Measurements from ENCODE around the gene CRAMP1.

CRAMP1 gene

DNA sequence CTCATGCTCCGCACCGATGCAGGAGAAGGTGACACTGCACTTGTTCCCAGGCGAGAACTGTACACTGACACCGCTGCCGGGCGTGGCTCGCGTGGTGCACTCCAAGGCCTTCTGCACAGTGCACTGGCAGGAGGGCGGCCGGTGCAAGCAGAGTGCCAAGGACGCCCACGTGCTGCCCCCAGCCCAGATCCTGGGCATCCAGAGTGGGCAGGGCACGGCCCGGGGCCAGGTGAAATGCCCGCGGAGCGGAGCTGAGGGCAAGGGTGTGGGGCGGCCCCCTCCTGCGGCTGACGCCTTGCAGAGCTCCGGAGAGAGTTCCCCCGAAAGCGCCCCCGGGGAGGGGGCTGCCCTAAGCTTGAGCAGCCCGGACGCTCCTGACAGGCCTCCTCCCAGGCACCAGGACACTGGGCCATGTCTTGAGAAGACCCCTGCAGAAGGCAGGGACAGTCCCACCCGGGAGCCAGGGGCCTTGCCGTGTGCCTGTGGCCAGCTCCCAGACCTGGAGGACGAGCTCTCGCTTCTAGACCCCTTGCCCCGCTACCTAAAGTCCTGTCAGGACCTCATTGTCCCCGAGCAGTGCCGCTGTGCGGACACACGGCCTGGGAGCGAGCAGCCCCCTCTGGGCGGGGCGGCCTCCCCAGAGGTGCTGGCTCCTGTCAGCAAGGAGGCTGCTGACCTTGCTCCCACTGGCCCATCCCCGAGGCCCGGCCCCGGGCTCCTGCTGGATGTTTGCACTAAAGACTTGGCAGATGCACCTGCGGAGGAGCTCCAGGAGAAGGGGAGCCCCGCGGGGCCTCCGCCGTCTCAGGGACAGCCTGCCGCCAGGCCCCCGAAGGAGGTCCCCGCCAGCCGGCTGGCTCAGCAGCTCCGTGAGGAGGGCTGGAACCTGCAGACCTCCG is 44.0 kb downstream of the CRAMP1 start:
- DNase-seq (ENCODE audit: low read depth in 3 of 3, low spot score in 1 of 3): no peak

DNA sequence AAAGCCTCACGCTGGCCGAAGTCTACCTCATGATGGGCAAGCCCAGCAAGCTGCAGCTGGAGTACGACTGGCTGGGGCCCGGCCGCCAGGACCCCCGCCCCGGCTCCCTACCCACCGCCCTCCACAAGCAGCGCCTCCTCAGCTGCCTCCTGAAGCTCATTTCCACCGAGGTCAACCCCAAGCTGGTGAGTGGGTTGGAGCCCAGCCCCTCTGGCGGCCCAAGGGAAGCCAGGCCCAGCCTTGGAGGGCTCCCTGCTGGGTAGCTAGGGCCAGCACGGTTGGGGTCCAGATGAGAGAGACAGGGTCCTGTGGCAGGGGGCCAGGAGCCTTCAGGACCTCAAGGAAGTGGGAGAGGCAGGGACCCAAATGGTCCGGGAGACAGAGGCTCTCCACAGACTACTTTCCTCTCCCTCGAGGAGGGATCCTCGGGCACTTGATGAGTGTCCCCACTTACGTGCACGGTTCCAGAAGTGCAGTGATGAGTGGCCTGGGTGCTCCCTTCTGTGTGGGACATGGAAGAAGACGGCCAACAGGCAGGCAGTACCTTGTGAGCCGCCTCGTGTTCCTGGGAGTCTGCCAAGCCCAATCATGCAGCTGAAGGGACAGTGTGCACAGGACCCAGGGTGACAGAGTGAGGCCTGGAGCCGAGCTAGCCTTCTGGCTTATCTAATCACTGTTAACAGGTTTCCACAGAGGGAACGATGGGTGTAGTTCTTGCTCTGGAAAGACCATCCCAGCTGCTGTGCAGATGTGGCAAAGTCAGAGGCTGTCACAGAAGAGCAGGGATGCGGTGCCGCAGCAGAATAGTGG is 44.9 kb downstream of the CRAMP1 start:
- DNase-seq (ENCODE audit: low read depth in 3 of 3, low spot score in 1 of 3): no peak

DNA sequence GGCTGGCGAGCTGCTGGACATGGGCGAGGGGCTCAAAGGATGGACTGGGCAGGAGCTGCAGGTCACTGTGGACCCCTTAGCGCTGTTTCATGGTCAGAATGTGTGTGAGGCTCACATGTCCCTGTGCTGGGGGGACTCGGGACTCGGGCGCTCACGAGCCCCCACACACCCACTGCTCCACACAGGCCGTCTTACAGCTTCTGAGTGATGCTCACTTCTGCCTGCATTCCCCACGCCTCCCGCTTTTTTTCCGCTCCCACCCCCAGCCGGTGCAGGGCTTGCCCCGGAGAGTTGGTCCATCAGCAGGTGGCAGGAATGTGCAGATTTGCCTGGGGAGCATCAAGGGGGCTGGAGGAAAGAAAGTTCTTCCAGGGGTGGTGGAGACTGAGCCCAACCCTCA is 45.7 kb downstream of the CRAMP1 start:
- DNase-seq (ENCODE audit: low read depth in 3 of 3, low spot score in 1 of 3): no peak

DNA sequence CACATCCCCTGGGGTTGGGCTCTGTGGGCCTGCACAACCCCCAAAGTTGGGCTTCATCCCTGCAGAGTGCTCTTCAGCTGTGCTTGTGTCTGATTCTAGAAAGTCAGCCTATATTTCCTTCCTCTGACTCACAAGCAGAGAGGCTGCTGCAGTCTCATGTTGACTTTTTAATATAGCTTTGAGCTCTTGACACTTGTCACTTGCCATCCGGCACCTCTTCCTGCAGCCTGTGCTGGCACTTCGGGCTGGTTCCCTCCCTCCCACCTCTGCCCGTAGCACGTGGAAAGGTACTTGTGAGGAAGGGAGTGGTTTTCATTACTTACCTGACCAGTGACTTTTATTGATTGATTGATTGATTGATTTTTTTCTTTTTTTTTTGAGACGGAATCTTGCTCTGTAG is 46.9 kb downstream of the CRAMP1 start:
- DNase-seq (ENCODE audit: low read depth in 3 of 3, low spot score in 1 of 3): no peak

DNA sequence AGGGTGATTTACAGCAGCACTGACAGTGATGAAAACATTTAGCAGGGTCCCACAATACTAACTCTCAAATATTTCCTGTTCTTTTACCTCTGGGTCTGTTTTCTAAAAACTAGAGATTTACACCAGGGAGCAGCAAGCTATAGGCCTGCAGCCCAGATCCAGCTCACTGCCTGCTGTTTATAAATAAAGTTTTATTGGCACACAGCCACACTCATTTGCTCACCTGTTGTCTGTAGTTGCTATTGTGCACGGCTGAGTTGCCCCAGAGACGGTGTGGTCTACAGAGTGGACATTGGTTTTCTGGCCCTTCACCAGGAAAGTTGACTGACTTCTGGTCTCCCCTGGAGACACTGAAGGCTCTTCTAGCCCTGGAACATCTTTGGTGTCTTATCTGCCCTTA is 49.7 kb downstream of the CRAMP1 start:
- DNase-seq (ENCODE audit: low read depth in 3 of 3, low spot score in 1 of 3): no peak

DNA sequence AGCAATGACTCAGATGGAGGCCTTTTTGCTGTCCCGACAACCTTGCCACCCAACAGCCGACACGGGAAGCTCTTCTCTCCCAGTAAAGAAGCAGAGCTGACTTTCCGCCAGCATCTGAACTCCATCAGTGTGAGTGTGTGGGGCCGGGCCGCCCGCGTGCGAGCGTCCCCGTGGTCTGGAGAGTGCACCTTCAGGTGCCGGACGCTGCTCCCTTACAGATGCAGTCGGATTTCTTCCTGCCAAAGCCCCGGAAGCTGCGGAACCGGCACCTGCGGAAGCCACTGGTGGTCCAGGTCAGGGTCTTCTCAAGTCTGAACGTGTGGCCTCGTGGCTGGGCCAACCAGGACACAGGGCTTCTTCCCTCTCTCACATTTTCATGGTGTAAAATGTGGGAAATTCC is 50.4 kb downstream of the CRAMP1 start:
- DNase-seq (ENCODE audit: low read depth in 3 of 3, low spot score in 1 of 3): no peak

DNA sequence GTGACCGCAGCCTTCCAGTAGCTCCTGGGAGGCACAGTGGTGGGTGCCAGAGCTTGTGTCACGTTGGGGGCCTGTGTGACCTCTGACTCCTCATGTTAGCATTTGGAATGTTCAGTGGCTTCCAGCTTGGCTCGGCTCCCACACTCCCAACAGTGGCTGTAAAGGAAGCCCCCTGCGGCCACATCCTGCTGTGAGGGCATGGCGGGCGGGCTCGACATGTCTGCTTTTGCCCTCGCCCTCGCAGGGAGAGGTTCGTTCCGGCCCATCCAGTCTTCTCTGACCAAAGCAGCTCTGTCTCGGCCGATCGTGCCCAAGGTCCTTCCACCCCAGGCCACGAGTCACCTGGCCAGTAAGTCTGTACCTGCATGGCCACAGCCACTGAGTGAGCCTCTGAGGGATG is 53.7 kb downstream of the CRAMP1 start:
- no peak for DNase-seq (ENCODE audit: low read depth in 3 of 3, low spot score in 1 of 3)

DNA sequence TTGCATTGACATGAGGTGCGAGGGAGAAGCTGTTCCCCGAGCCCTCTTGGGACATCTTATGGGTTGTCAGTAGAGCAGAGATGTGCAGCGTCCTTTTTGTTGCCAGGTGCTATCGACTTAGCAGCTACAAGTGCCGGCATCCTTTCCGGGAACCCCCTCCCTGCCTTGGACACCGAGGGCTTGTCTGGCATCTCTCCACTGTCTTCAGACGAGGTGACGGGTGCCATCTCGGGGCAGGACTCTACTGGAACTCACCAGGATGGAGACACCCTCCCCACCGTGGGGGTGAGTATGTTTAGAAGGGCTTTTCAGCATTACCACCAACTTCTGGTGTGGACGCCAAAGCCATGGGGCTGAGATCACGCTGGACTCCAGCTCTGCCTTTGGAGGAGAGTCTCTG is 54.2 kb downstream of the CRAMP1 start:
- DNase-seq (ENCODE audit: low read depth in 3 of 3, low spot score in 1 of 3): no peak

DNA sequence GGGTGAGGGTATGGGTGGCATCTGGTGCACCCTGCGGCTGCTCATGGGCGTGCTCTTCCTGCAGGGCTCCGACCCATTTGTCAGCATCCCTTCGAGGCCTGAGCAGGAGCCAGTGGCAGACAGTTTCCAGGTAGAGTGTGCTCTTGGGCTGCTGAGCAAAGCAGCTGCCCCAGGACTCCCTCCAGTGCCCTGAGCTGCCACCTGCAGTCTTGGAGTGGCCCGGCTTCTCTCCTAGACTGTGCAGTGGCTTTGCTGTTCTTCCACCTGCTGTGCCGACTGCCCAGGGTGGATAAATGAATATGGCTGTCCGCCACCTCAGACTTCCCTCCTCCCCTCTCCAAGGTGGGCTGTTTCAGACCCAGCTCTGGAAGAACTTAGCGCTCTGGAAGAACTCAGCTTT is 55.1 kb downstream of the CRAMP1 start:
- DNase-seq (ENCODE audit: low read depth in 3 of 3, low spot score in 1 of 3): no peak

DNA sequence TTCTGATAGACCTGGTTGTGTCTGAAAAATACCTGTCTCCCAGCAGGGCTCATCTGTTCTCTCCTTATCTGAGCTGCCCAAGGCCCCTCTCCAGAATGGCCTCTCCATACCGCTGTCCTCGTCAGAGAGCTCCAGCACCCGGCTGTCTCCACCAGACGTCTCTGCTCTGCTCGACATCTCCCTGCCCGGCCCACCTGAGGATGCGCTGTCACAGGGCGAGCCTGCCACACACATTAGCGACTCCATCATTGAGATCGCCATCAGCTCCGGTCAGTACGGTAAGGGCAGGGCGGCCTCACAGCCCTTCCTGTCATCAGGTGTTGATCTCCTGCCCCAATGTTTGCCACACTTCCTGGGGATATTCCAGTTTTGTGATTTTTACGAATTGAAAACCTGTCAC is 55.8 kb downstream of the CRAMP1 start:
- no peak for DNase-seq (ENCODE audit: low read depth in 3 of 3, low spot score in 1 of 3)

DNA sequence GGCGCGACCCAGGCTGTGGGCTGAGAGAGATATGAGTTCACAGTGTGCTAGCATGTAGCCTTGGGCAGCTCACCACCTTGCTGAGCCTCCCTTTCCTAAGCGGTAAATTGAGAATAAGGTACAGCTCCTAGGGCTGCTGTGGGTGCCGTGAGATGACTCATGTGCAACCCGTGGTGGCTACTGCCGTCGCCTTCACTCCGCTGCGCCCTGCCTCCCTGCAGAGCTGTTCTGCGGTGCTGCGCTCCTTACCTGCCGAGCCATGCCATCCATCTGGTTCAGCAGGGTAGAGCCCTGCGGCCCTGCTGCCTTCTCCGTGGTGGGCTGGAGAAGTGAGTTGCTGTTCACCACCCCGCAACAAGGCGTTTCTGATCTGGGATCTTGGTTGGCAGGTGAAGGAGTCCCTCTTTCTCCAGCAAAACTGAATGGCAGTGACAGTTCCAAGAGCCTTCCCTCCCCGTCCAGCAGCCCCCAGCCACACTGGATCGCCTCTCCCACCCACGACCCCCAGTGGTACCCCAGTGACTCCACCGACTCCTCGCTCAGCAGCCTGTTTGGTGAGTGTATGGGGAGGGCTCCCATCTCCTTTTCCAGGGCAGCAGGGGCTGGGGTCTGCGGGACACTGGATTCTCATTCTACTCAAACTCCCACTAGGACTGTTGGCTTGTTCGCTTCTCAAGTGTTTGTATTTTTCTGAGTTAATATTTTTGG is 56.6 kb downstream of the CRAMP1 start:
- DNase-seq (ENCODE audit: low read depth in 3 of 3, low spot score in 1 of 3): no peak

DNA sequence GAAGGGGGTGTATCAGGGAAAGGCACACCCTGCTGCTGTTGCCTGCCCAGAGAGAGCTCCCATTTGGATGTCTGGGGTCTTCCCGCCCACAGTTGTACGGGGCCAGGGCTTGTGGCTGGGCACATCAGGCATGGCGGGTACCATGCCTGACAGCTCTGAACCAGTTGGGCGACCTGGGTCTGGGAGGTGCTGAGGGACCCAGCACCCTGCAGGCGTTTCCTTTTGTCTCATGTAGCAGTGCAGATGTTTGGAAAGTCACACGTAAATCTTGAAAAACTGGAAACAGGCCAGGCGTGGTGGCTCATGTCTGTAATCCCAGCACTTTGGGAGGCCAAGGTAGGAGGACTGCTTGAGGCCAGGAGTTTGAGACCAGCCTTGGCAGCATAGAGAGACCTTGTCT is 57.5 kb downstream of the CRAMP1 start:
- DNase-seq (ENCODE audit: low read depth in 3 of 3, low spot score in 1 of 3): no peak

DNA sequence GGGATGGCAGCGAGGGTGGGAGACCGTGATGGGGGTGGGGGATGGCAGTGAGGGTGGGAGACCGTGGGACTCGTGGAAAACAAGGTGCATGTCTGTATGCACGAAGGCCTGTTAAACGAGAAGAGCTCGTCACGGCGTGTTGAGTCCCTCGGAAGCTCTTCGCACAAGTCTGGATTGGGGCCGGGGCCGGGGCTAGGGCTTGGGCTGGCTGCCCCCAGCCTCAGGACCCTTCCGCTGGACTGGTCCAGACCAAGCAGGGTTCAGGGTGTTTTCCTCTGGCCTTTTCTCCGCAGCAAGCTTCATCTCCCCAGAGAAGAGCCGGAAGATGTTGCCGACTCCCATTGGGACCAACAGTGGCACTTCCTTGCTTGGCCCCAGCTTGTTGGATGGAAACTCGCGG is 58.2 kb downstream of the CRAMP1 start:
- no peak for DNase-seq (ENCODE audit: low read depth in 3 of 3, low spot score in 1 of 3)

DNA sequence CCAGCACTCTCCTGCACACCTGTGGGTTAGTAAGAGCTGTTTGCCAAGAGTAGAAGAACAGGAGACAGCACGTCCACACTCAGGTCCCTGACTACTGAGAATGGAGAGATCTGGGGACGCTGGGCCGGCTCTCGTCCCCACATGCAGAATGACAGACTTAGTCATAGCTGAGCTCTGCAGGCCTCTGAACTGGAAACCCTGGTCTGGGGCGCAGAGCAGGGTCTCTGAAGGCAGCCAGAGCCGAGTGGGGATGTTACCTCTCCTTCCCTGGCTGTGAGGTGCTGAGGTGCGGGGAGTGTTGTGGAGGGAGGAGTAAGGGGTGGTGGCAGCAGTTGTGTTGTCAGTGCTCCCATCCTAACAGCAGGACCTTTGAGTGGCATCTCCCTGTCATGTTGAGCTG is 58.7 kb downstream of the CRAMP1 start:
- no peak for DNase-seq (ENCODE audit: low read depth in 3 of 3, low spot score in 1 of 3)

DNA sequence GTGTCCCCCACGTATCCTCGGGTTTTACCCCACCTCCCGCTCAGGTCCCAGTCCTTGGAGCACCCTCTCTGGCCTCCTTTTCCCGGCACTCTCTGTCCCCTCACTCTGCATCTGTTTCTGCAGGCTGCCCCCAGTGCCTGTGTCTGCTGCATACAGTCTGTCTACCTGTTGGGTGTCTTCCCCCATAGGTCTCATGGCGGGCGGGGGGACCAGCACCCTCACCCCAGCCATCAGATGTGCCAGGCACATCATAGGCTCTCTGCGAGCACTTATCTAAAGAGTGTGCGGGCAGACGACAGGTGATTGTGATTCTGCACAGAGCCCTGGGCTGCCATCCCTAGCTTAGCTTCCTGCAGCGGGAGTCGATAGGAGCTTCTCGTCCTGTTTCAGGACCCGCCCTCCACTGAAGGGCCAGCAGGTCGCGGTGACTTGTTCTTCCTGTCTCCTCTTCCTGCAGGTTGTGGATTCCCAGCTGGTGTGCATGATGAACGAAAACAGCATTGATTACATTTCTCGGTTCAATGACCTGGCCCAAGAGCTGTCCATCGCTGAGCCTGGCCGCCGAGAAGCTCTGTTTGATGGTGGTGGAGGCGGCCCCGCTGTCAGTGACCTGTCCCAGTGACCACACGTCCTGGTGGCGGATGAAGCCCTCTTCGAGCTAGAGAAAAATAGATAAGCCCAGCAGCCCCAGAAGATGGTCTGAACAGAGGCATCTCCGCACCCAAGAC is 61.4 kb downstream of the CRAMP1 start:
- DNase-seq (ENCODE audit: low read depth in 3 of 3, low spot score in 1 of 3): no peak

DNA sequence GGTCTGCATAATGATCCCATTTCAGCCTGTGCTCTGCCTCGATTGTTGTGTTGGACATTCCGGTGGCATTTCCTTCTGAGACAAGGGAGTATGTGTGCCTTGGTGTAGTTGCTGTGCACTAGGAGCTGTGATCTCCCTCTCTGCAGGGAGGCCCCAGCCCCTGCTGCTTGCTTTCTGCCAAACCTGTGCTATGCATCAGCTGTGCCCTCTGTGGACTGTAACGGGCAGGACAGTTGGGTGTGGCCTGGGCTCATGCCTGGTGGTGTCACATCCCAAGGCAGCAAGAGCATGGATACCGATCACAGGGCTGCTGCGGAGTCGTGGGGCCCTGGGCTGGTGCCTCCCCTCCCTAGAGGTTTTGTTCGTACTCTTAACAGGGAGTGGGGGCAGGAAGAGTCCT is 62.1 kb downstream of the CRAMP1 start:
- DNase-seq (ENCODE audit: low read depth in 3 of 3, low spot score in 1 of 3): no peak

DNA sequence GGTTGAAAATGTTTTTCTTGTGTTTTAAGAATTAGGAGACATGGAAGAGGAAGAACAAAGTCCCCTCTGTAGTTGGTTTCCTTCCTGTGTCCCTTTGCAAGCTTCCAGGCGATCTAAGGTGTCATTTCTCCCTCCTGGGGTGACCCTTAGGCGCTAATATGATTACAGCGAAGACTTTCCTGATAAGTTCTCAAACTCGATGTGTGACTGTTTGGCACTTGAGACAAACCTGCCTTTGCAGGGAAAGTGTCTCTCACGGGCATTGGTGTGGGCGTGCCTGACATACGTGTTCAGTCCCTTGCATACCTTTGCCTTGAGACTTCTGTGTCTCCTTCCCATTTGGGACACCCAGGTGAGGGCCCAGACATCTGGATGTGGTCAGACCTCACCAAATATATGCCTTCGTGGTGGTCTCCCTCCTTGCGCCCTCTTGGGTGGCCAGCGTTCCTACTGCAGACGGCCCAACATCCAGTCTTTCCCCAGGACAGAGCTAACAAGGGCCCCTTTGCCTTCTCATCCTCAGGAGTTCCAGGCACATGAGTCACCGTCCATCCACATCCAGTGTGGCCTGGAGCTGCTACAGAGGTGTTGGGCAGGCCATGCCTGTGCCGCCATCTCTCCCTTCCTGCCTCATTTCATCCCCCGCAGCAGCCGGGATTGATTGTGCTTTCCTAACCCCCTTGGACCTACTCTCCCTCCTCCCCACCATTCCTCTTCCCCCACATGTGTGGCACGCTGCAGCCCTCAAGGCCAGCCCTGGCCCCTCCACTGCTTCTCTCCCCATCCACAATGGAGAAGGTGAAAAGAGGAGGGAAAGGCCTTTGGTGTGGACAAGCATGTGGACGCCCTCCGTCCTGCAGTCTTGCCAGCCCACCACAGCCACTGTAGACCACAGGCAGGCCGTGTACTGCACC is 62.8 kb downstream of the CRAMP1 start:
- DNase-seq (ENCODE audit: low read depth in 3 of 3, low spot score in 1 of 3): no peak

DNA sequence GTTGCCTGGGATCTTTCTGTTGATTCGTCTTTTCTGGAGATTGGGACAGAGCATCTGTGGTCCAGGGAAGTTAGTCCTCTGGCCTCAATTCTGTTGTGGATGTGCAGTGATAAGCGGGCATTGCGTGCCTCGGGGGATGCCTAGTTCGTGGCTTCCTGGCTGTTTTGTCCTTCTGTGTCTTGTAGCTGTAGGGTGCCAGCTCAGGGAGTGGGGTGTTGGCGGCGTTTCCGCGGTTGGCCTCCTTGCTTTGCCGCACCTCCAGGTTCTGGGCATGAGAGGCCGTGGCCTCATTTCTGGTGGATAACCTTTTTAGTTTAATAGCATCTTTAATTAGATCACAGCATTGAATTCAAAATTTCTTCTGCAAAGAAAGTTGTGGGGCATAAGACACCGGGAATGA is 64.5 kb downstream of the CRAMP1 start:
- DNase-seq (ENCODE audit: low read depth in 3 of 3, low spot score in 1 of 3): no peak

DNA sequence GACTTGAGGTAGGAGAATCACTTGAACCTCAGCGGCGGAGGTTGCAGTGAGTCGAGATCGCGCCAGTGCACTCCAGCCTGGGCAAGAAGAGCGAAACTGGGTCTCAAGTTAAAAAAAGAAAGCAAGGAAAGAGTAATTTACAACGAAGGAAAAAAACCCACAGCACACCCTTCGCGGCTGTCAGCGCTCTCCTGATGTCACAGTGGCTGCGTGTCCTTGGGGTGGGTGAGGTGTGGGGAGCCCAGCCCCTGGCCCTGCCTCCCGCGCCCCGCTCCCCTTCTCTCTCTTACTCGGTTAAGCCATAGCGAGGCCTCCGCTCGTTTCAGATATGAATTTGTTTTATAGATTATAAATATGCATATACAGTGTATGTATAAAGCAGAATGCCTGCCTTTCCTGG is 65.2 kb downstream of the CRAMP1 start:
- DNase-seq (ENCODE audit: low read depth in 3 of 3, low spot score in 1 of 3): no peak

DNA sequence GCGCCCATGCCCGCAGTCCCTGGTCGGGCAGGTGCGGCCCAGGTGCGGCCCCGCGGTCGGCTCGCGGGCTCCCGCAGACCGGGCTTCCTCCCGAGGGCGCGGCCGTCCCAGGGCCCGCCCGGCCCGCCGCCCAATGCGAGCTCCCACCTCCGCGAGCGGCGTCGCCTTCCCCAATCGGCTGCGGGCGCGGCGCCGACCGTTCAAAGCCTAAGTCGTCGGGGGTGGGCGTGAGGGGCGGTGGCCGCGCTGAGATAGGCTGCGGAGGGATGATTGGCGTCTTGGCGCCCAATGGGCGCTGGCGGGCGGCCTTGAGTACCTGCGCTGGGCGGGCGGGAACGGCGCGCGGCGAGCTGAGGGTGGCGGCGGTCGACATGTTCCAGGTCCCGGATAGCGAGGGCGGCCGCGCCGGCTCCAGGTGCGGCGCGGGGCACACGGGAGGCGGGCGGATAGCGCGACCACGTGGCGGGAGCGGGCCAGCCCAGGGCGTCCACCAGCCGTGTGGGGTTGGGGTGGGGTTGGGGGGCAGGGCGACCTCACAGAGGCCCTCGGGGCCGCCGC is 65.9 kb downstream of the CRAMP1 start, which contains the start of gene JPT2:
TSS of gene JPT2 (plus strand) at position 338 of the 558 bp plus-strand sequence. CDS start at position 372, 34 bp downstream.
- DNase-seq (ENCODE audit: low read depth in 3 of 3, low spot score in 1 of 3): peak; percentile 86 to 91 (median 91)

Data from stimulated activated CD4-positive, alpha-beta T cell treated with anti-CD3 and anti-CD28 coated beads, TNF-alpha, amount 100 ng/mL, for 1 hour (primary cell).